H7 (cell line): Measurements from ENCODE around the gene TRIM71. TPM values are rescaled to one million over a fixed set of nuclear protein-coding genes. Genes with fewer than 3 reads are reported as not detected.

Source experiments
- DNase-seq: peaks from one replicate; pipeline ENCODE4 v3.0.0; 2012
- H3K27me3 ChIP-seq: 2 replicates; pipeline ENCODE4 v1.6.0; 2011; ENCODE audit warnings: mild to moderate bottlenecking, low read length; ENCODE audit not compliant: control insufficient read depth, insufficient read depth
- H3K36me3 ChIP-seq: replicated peaks from 2 replicates; pipeline ENCODE4 v1.5.1; 2011; ENCODE audit warnings: low read length; ENCODE audit not compliant: control insufficient read depth, insufficient read depth
- H3K4me3 ChIP-seq: 2 replicates; pipeline ENCODE4 v1.5.1; 2011; ENCODE audit warnings: low read depth, mild to moderate bottlenecking, control low read depth, low read length, moderate library complexity; ENCODE audit not compliant: insufficient read depth
- total RNA-seq: library from RNA; depleted of rRNA; stranded (reverse); fragments of >200 nt; shearing (Covaris generic); gene quantifications from 2 replicates; pipeline ENCODE4 v1.2.3, GENCODE V29; 2014

The TRIM71 gene
- total RNA-seq, 1 experiment from 2014 or later, result 105 TPM

GRCh38 chr3:32873531-32874130, 55.8 kb downstream of the TRIM71 start:
- H3K27me3 ChIP-seq, result no peaks in the 10 kb centered on the region
- H3K4me3 ChIP-seq, result no peak overlapping the region
- no peak for DNase-seq
- H3K36me3 ChIP-seq, result peaks cover 16% of the 10 kb centered on the region

- H3K4me3 ChIP-seq, result no peak overlapping the region
- no peaks in the 10 kb centered on the region for H3K27me3 ChIP-seq
- DNase-seq, result no peak
- peaks cover 25% of the 10 kb centered on the region for H3K36me3 ChIP-seq
Observed at GRCh38 chr3:32876920-32877319, 59.1 kb downstream of the TRIM71 start.

- no peak for DNase-seq
- Histone ChIP-seq H3K36me3 (peaks cover 24% of the 10 kb centered on the region), H3K27me3 (no peaks in the 10 kb centered on the region), H3K4me3 (no peak overlapping the region)
Observed at GRCh38 chr3:32877598-32877997, 59.8 kb downstream of the TRIM71 start.

- Histone ChIP-seq H3K4me3 (no peak overlapping the region), H3K36me3 (peaks cover 29% of the 10 kb centered on the region), H3K27me3 (no peaks in the 10 kb centered on the region)
- DNase-seq, result no peak
Observed at GRCh38 chr3:32880225-32880624, 62.4 kb downstream of the TRIM71 start.

GRCh38 chr3:32881624-32882023, 63.8 kb downstream of the TRIM71 start:
- DNase-seq, result no peak
- H3K27me3 ChIP-seq, result no peaks in the 10 kb centered on the region
- H3K36me3 ChIP-seq, result peaks cover 43% of the 10 kb centered on the region
- H3K4me3 ChIP-seq, result no peak overlapping the region

GRCh38 chr3:32882189-32882588, 64.4 kb downstream of the TRIM71 start:
- Histone ChIP-seq H3K4me3 (no peak overlapping the region), H3K36me3 (peaks cover 48% of the 10 kb centered on the region), H3K27me3 (no peaks in the 10 kb centered on the region)
- DNase-seq, result no peak

GRCh38 chr3:32882603-32883025, 64.8 kb downstream of the TRIM71 start:
- H3K4me3 ChIP-seq, result no peak overlapping the region
- H3K36me3 ChIP-seq, result peaks cover 48% of the 10 kb centered on the region
- no peak for DNase-seq
- H3K27me3 ChIP-seq, result no peaks in the 10 kb centered on the region

GRCh38 chr3:32883817-32884216, 66.0 kb downstream of the TRIM71 start:
- H3K36me3 ChIP-seq, result peaks cover 49% of the 10 kb centered on the region
- H3K4me3 ChIP-seq, result no peak overlapping the region
- DNase-seq, result no peak
- no peaks in the 10 kb centered on the region for H3K27me3 ChIP-seq

- DNase-seq, result no peak
- Histone ChIP-seq H3K27me3 (no peaks in the 10 kb centered on the region), H3K36me3 (peaks cover 53% of the 10 kb centered on the region), H3K4me3 (no peak overlapping the region)
Observed at GRCh38 chr3:32884591-32884990, 66.8 kb downstream of the TRIM71 start.

- Histone ChIP-seq H3K27me3 (no peaks in the 10 kb centered on the region), H3K4me3 (no peak overlapping the region), H3K36me3 (peaks cover 58% of the 10 kb centered on the region)
- no peak for DNase-seq
Observed at GRCh38 chr3:32885283-32885901, 67.6 kb downstream of the TRIM71 start.

GRCh38 chr3:32886296-32886695, 68.5 kb downstream of the TRIM71 start:
- Histone ChIP-seq H3K4me3 (no peak overlapping the region), H3K27me3 (no peaks in the 10 kb centered on the region), H3K36me3 (peaks cover 67% of the 10 kb centered on the region)
- DNase-seq, result no peak

GRCh38 chr3:32886911-32887310, 69.1 kb downstream of the TRIM71 start:
- H3K36me3 ChIP-seq, result peaks cover 70% of the 10 kb centered on the region
- DNase-seq, result no peak
- no peak overlapping the region for H3K4me3 ChIP-seq
- H3K27me3 ChIP-seq, result no peaks in the 10 kb centered on the region

GRCh38 chr3:32888739-32889138, 70.9 kb downstream of the TRIM71 start:
- DNase-seq, result no peak
- H3K36me3 ChIP-seq, result peaks cover 71% of the 10 kb centered on the region
- no peak overlapping the region for H3K4me3 ChIP-seq
- no peaks in the 10 kb centered on the region for H3K27me3 ChIP-seq

- DNase-seq, result no peak
- H3K36me3 ChIP-seq, result peaks cover 65% of the 10 kb centered on the region
Observed at GRCh38 chr3:32890420-32891276, 72.9 kb downstream of the TRIM71 start.

GRCh38 chr3:32891365-32891764, 73.6 kb downstream of the TRIM71 start:
- Histone ChIP-seq H3K4me3 (no peak overlapping the region), H3K36me3 (peaks cover 59% of the 10 kb centered on the region), H3K27me3 (no peaks in the 10 kb centered on the region)
- DNase-seq, result no peak

More at GRCh38 chr3:32890420-32891276, 72.9 kb downstream of the TRIM71 start:
- Histone ChIP-seq H3K27me3 (no peaks in the 10 kb centered on the region), H3K4me3 (no peak overlapping the region)
